Lower leg skin (tissue), 3 donors: ENCODE results near the gene CALB2.

Experiments
- POLR2A ChIP-seq, 2 donors: fragments of 450-650 bp; IDR thresholded peaks; one replicate each; pipeline ENCODE4 v1.6.1; 2016 to 2017; ENCODE audit warnings: antibody characterized with exemption in 2 of 2, mild to moderate bottlenecking in 1 of 2, moderate library complexity in 1 of 2
- TF ChIP-seq, protein P1 (sequence below), 3 donors: fragments of 450-650 bp; IDR thresholded peaks; one replicate each; pipeline ENCODE4 v1.5.1; 2016; ENCODE audit warnings: antibody characterized with exemption in 3 of 3, mild to moderate bottlenecking in 3 of 3, moderate library complexity in 2 of 3

DNA sequence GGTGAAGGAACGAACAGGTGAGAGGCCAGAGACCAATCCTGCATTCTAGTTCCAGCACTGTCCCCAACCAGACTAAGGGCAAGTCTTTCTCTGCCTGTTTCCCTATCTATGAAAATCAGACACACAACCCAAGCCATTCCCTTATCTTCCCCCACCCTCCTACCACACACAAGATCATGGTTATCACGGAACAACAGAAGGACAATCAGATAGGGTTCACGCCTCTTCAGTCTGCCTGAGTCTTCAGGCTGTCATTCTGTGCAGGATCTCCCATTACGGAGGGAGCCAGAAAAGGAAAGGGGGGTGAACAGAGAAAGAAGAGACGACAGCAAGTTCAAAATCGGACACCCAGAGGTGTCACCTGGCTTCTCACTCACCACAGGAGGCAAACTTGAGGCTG lies 72.2 kb downstream of the CALB2 start:
- TF ChIP-seq, protein P1, sequence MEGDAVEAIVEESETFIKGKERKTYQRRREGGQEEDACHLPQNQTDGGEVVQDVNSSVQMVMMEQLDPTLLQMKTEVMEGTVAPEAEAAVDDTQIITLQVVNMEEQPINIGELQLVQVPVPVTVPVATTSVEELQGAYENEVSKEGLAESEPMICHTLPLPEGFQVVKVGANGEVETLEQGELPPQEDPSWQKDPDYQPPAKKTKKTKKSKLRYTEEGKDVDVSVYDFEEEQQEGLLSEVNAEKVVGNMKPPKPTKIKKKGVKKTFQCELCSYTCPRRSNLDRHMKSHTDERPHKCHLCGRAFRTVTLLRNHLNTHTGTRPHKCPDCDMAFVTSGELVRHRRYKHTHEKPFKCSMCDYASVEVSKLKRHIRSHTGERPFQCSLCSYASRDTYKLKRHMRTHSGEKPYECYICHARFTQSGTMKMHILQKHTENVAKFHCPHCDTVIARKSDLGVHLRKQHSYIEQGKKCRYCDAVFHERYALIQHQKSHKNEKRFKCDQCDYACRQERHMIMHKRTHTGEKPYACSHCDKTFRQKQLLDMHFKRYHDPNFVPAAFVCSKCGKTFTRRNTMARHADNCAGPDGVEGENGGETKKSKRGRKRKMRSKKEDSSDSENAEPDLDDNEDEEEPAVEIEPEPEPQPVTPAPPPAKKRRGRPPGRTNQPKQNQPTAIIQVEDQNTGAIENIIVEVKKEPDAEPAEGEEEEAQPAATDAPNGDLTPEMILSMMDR (IDR thresholded peaks at IDR 0.05): no peak
- no peak for TF ChIP-seq POLR2A (IDR thresholded peaks at IDR 0.05)
